Mesendoderm (in vitro differentiated cells): ENCODE data around the gene SND1.
A peak's percentile ranks its signal among the peaks of the same experiment; 100 is the strongest.

Experiments used
- DNase-seq: peaks from one replicate; pipeline ENCODE4 v3.0.0; 2013
- H2AK5ac ChIP-seq: 2 replicates; pipeline ENCODE4 v1.6.1; 2013; ENCODE audit warnings: low read length, inconsistent platforms
- H2BK120ac ChIP-seq: 2 replicates; pipeline ENCODE4 v1.6.1; 2013; ENCODE audit warnings: low read depth, mild to moderate bottlenecking, low read length, moderate library complexity, mixed read lengths
- H2BK15ac ChIP-seq: replicated peaks from 2 replicates; pipeline ENCODE4 v1.6.1; 2013; ENCODE audit warnings: low read depth, mild to moderate bottlenecking, moderate library complexity
- H2BK5ac ChIP-seq: 2 replicates; pipeline ENCODE4 v1.6.1; 2013; ENCODE audit warnings: low read length, inconsistent platforms
- H3K18ac ChIP-seq: 2 replicates; pipeline ENCODE4 v1.6.1; 2013; ENCODE audit warnings: mild to moderate bottlenecking, low read length, mixed read lengths
- H3K23ac ChIP-seq: one replicate; pipeline ENCODE4 v1.6.1; 2013; ENCODE audit warnings: low read length
- H3K27ac ChIP-seq: 2 replicates; pipeline ENCODE4 v1.5.1; 2013; ENCODE audit warnings: low read depth, mild to moderate bottlenecking, inconsistent platforms, low read length, moderate library complexity
- H3K27me3 ChIP-seq: 2 replicates; pipeline ENCODE4 v1.6.1; 2013; ENCODE audit warnings: low read length, control low read depth, mild to moderate bottlenecking, inconsistent platforms; ENCODE audit not compliant: insufficient read depth, poor library complexity
- H3K36me3 ChIP-seq: 2 replicates; pipeline ENCODE4 v1.6.1; 2013; ENCODE audit warnings: low read length, inconsistent platforms; ENCODE audit not compliant: control insufficient read depth, insufficient read depth
- H3K4ac ChIP-seq: one replicate; pipeline ENCODE4 v1.6.1; 2013; ENCODE audit warnings: low read depth, mild to moderate bottlenecking, low read length, moderate library complexity
- H3K4me1 ChIP-seq: 2 replicates; pipeline ENCODE4 v1.6.1; 2013; ENCODE audit warnings: low read depth, low read length, inconsistent platforms; ENCODE audit not compliant: control insufficient read depth
- H3K4me2 ChIP-seq: 2 replicates; pipeline ENCODE4 v1.6.1; 2013; ENCODE audit warnings: low read length
- H3K4me3 ChIP-seq: 2 replicates; pipeline ENCODE4 v1.5.1; 2013; ENCODE audit warnings: mild to moderate bottlenecking, low read length
- H3K56ac ChIP-seq: one replicate; pipeline ENCODE4 v1.6.1; 2013; ENCODE audit warnings: low read length
- H3K79me1 ChIP-seq: 2 replicates; pipeline ENCODE4 v1.6.1; 2013; ENCODE audit warnings: low read length, inconsistent platforms
- H3K79me2 ChIP-seq: 2 replicates; pipeline ENCODE4 v1.6.1; 2013; ENCODE audit warnings: mild to moderate bottlenecking, low read length; ENCODE audit not compliant: control insufficient read depth, insufficient read depth
- H3K9ac ChIP-seq: 2 replicates; pipeline ENCODE4 v1.6.1; 2013; ENCODE audit warnings: low read length, inconsistent platforms
- H4K5ac ChIP-seq: one replicate; pipeline ENCODE4 v1.6.1; 2013; ENCODE audit warnings: low read length
- H4K8ac ChIP-seq: one replicate; pipeline ENCODE4 v1.6.1; 2013; ENCODE audit warnings: low read depth, mild to moderate bottlenecking, control low read depth, low read length, moderate library complexity
- WGBS: extraction: QIAGEN DNeasy Blood & Tissue Kit; methylation state at CpG from one replicate; pipeline ENCODE4 v1.1.7; 2013; ENCODE audit warnings: low lambda C conversion rate, missing lambda C conversion rate; ENCODE audit not compliant: insufficient coverage; ENCODE audit errors: extremely low coverage; 5-methylcytosine and 5-hydroxymethylcytosine counted together

SND1 gene

DNA sequence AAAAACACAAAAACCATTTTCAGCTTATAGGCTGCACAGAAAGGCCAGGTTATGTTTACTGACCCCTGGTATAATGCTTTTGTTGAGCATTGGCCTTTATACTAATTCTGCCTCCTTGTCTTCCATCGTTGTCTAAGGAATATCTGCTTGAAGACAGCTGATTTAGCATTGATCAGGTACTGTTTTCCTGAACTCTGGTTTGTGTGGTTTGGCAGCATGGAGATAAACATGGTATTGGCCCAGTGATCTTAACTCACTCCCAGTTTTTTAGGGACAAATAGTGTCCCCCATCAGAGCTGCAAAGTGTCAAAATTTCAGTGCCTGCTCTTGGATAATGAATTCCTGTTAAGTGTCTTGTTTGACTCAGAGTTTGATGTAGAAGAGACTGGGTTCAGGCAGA is 100.8 kb downstream of the SND1 start:
- no peak for DNase-seq
- Histone ChIP-seq H3K56ac (no peak overlapping the region), H3K23ac (peak overlapping the region; percentile 76), H4K8ac (no peak overlapping the region), H4K5ac (no peak overlapping the region), H3K79me1 (peaks cover 20% of the 10 kb centered on the region), H3K36me3 (no peaks in the 10 kb centered on the region), H3K4me1 (peaks cover 15% of the 10 kb centered on the region), H3K4ac (no peak overlapping the region), H2BK5ac (no peak overlapping the region), H2BK15ac (no peak overlapping the region), H3K18ac (no peak overlapping the region), H3K4me2 (no peak overlapping the region), H2BK120ac (no peak overlapping the region), H3K27ac (no peak overlapping the region), H3K79me2 (peaks cover 33% of the 10 kb centered on the region), H3K4me3 (no peak overlapping the region), H3K9ac (no peak overlapping the region), H2AK5ac (no peak overlapping the region), H3K27me3 (no peaks in the 10 kb centered on the region)
- WGBS = no CpG with 5 or more reads among the region's 1 CpG

DNA sequence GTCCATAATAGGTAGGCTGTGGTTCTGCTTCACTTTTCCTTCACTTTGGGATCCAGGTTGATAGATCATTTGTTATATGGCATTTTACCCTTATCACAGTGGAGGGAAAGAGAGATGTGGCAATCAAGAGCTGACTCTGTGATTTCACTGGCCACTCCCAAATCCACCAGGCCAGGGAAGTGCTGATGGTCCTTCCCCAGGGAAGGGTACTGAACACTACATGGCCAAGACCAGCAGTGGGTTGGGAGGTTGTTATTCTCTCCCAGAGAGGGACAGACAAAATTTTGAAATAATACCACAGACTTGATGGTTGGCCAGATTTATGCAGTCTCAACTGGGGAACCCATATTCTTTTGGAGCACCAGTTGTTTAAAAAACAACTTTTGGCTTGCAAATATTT is 102.5 kb downstream of the SND1 start:
- Histone ChIP-seq H3K4ac (no peak overlapping the region), H3K36me3 (no peaks in the 10 kb centered on the region), H4K8ac (no peak overlapping the region), H2BK5ac (no peak overlapping the region), H3K4me1 (peaks cover 10% of the 10 kb centered on the region), H3K4me2 (no peak overlapping the region), H3K56ac (no peak overlapping the region), H4K5ac (no peak overlapping the region), H3K23ac (no peak overlapping the region), H2AK5ac (no peak overlapping the region), H3K4me3 (no peak overlapping the region), H3K18ac (no peak overlapping the region), H3K9ac (no peak overlapping the region), H3K27me3 (no peaks in the 10 kb centered on the region), H3K79me1 (peaks cover 15% of the 10 kb centered on the region), H2BK15ac (no peak overlapping the region), H3K27ac (no peak overlapping the region), H3K79me2 (peaks cover 30% of the 10 kb centered on the region), H2BK120ac (no peak overlapping the region)
- no peak for DNase-seq

DNA sequence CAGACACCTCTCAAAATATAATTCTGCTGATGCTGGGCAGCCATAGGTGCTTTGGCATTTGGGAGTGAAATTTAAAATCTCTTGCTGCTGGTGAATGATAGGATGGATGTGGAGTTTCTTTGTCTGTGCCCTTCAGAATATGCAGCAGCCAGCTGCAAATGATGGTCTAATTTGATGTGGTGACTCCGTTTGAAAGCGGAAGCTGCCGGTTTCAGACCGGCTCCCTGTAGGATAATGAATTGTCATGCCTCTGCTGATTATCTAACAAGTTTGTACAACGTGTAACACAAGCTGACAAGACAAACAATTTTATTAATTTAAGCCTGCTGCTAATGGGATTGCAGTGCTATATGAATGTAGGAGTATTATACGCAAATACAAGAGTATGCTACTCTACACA is 103.5 kb downstream of the SND1 start:
- Histone ChIP-seq H3K79me2 (peaks cover 29% of the 10 kb centered on the region), H3K4me2 (no peak overlapping the region), H3K4ac (no peak overlapping the region), H2BK120ac (no peak overlapping the region), H3K23ac (no peak overlapping the region), H4K8ac (no peak overlapping the region), H2BK5ac (no peak overlapping the region), H3K27me3 (no peaks in the 10 kb centered on the region), H3K4me1 (peaks cover 12% of the 10 kb centered on the region), H3K4me3 (no peak overlapping the region), H3K27ac (peak overlapping the region; percentile 8), H3K79me1 (peaks cover 19% of the 10 kb centered on the region), H4K5ac (no peak overlapping the region), H3K18ac (no peak overlapping the region), H3K56ac (no peak overlapping the region), H3K36me3 (no peaks in the 10 kb centered on the region), H2BK15ac (no peak overlapping the region), H2AK5ac (no peak overlapping the region), H3K9ac (no peak overlapping the region)
- DNase-seq = peak; percentile 47
- WGBS = no CpG with 5 or more reads among the region's 6 CpGs

DNA sequence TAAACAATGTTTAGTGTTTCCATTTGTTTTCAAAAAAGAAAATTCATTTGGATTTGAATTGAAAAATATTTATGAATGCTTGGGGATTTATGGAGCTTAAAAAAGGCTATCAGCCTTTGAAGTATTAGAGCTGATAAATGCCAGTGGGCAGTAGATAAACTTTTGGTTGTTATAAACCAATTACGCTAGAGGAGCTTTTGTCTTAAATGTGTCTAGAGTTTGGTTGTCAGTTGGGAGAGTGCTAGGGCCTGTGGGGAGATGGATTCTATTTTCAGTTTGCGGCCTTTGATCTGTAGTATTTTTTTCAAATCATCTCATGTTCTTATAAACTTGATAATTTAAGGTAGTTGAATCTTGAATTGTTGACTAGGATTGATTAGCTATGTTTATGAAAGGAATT is 104.0 kb downstream of the SND1 start:
- no peaks in the 10 kb centered on the region for H3K27me3 ChIP-seq
- H2BK120ac ChIP-seq = no peak overlapping the region
- no peak overlapping the region for H3K9ac ChIP-seq
- no peak overlapping the region for H2BK5ac ChIP-seq
- no peak overlapping the region for H3K56ac ChIP-seq
- peaks cover 12% of the 10 kb centered on the region for H3K4me1 ChIP-seq
- no peak overlapping the region for H3K4me2 ChIP-seq
- H4K5ac ChIP-seq = no peak overlapping the region
- H3K79me1 ChIP-seq = peaks cover 19% of the 10 kb centered on the region
- WGBS = no CpG with 5 or more reads among the region's 2 CpGs
- peak; percentile 55 for DNase-seq
- H3K36me3 ChIP-seq = no peaks in the 10 kb centered on the region
- no peak overlapping the region for H3K4me3 ChIP-seq
- H4K8ac ChIP-seq = no peak overlapping the region
- H3K23ac ChIP-seq = no peak overlapping the region
- no peak overlapping the region for H2AK5ac ChIP-seq
- H3K79me2 ChIP-seq = peaks cover 29% of the 10 kb centered on the region
- no peak overlapping the region for H3K27ac ChIP-seq
- H2BK15ac ChIP-seq = no peak overlapping the region
- H3K18ac ChIP-seq = no peak overlapping the region
- no peak overlapping the region for H3K4ac ChIP-seq

DNA sequence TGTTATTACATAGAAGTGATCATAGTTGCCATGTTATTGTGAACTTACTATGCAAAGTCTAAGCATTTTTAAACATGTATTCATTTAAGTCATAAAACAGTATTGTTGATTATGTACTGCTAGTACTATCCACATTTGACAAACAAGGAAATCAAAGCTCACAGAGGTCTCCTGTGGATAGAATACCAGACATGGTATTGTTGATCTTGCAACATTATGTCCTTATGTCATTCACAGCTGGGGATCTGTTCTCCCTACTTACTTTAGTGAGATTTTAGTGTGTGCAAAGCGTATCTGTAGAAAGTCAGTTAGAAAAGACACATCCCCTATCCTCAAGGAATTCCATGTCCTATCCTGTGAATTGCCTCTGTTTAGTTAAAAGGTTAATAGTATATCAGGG is 106.1 kb downstream of the SND1 start:
- peaks cover 20% of the 10 kb centered on the region for H3K79me2 ChIP-seq
- H3K4me1 ChIP-seq = peaks cover 12% of the 10 kb centered on the region
- H3K23ac ChIP-seq = no peak overlapping the region
- no peak overlapping the region for H4K5ac ChIP-seq
- H3K9ac ChIP-seq = no peak overlapping the region
- H4K8ac ChIP-seq = no peak overlapping the region
- H3K4ac ChIP-seq = no peak overlapping the region
- no peak overlapping the region for H3K56ac ChIP-seq
- H2BK5ac ChIP-seq = no peak overlapping the region
- H3K79me1 ChIP-seq = peaks cover 14% of the 10 kb centered on the region
- no peak overlapping the region for H2AK5ac ChIP-seq
- H3K27me3 ChIP-seq = no peaks in the 10 kb centered on the region
- WGBS = no CpG with 5 or more reads among the region's 1 CpG
- H3K4me2 ChIP-seq = no peak overlapping the region
- H2BK15ac ChIP-seq = no peak overlapping the region
- no peaks in the 10 kb centered on the region for H3K36me3 ChIP-seq
- no peak for DNase-seq
- no peak overlapping the region for H3K18ac ChIP-seq
- no peak overlapping the region for H3K4me3 ChIP-seq
- H3K27ac ChIP-seq = no peak overlapping the region
- no peak overlapping the region for H2BK120ac ChIP-seq

DNA sequence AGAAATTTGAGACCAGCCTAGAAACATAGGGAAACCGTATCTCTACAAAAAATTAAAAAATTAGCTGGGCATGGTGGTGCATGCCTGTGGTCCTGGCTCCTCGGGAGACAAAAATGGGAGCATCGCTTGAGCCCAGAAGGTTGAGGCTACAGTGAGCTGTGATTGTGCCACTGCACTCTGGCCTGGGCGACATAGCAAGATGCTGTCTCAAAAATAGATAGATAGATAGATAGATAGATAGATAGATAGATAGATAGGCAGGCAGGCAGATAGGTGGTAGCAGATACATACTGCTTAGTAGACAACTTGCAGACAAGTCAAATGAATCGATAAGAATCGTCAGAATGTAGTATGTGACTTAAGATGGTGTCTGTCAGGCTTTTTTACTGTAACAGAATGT is 106.9 kb downstream of the SND1 start:
- H3K56ac ChIP-seq = no peak overlapping the region
- no peak overlapping the region for H2AK5ac ChIP-seq
- H3K27me3 ChIP-seq = no peaks in the 10 kb centered on the region
- DNase-seq = no peak
- H2BK5ac ChIP-seq = no peak overlapping the region
- H2BK120ac ChIP-seq = no peak overlapping the region
- H3K4ac ChIP-seq = no peak overlapping the region
- peaks cover 16% of the 10 kb centered on the region for H3K79me1 ChIP-seq
- no peak overlapping the region for H3K18ac ChIP-seq
- H3K36me3 ChIP-seq = no peaks in the 10 kb centered on the region
- H2BK15ac ChIP-seq = no peak overlapping the region
- H3K9ac ChIP-seq = no peak overlapping the region
- no peak overlapping the region for H3K4me2 ChIP-seq
- no peak overlapping the region for H4K8ac ChIP-seq
- H3K4me3 ChIP-seq = no peak overlapping the region
- H3K4me1 ChIP-seq = peaks cover 12% of the 10 kb centered on the region
- no peak overlapping the region for H3K23ac ChIP-seq
- H4K5ac ChIP-seq = no peak overlapping the region
- no CpG with 5 or more reads among the region's 6 CpGs for WGBS
- H3K27ac ChIP-seq = no peak overlapping the region
- peaks cover 20% of the 10 kb centered on the region for H3K79me2 ChIP-seq
